Loucy (cell line): Measurements from ENCODE around the gene TRIM58.

ENCODE experiments used
- H2AFZ ChIP-seq: fragments of 200-600 bp; sonication (generic); 2 replicates; pipeline ENCODE4 v1.6.0; 2016; ENCODE audit warnings: antibody characterized with exemption, mild to moderate bottlenecking, low read length, moderate library complexity
- H3F3A ChIP-seq: fragments of 200-600 bp; 2 replicates; pipeline ENCODE4 v1.6.0; 2016; ENCODE audit warnings: antibody characterized with exemption, low read depth, mild to moderate bottlenecking
- H3K27me3 ChIP-seq: fragments of 200-600 bp; sonication (generic); 2 replicates; pipeline ENCODE4 v1.6.1; 2014; ENCODE audit warnings: low read length, mild to moderate bottlenecking; ENCODE audit not compliant: insufficient read depth, poor library complexity, severe bottlenecking
- H3K36me3 ChIP-seq: fragments of 200-600 bp; sonication (generic); 2 replicates; pipeline ENCODE4 v1.6.1; 2016; ENCODE audit warnings: low read length; ENCODE audit not compliant: insufficient read depth
- H3K4me1 ChIP-seq: fragments of 200-600 bp; sonication (generic); 2 replicates; pipeline ENCODE4 v1.5.1; 2014; ENCODE audit warnings: low read length, mild to moderate bottlenecking; ENCODE audit not compliant: insufficient read depth, poor library complexity, severe bottlenecking
- H3K4me2 ChIP-seq: fragments of 200-600 bp; sonication (generic); 2 replicates; pipeline ENCODE4 v1.6.0; 2014; ENCODE audit warnings: antibody characterized with exemption, low read length, low read depth, mild to moderate bottlenecking; ENCODE audit not compliant: poor library complexity, severe bottlenecking
- H3K4me3 ChIP-seq: fragments of 200-600 bp; sonication (generic); 2 replicates; pipeline ENCODE4 v1.5.1; 2014; ENCODE audit warnings: low read length, mild to moderate bottlenecking, mixed read lengths; ENCODE audit not compliant: poor library complexity, severe bottlenecking
- H3K79me2 ChIP-seq: fragments of 200-600 bp; sonication (generic); 2 replicates; pipeline ENCODE4 v1.6.1; 2014; ENCODE audit warnings: low read length; ENCODE audit not compliant: insufficient read depth
- H3K9ac ChIP-seq: fragments of 200-600 bp; sonication (generic); 2 replicates; pipeline ENCODE4 v1.6.0; 2014; ENCODE audit warnings: mild to moderate bottlenecking, low read depth, low read length, moderate library complexity; ENCODE audit not compliant: poor library complexity, severe bottlenecking
- H3K9me2 ChIP-seq: fragments of 200-600 bp; sonication (generic); replicated peaks from 2 replicates; pipeline ENCODE4 v1.6.1; 2016; ENCODE audit warnings: low read depth, low read length, mixed read lengths
- H3K9me3 ChIP-seq: fragments of 200-600 bp; sonication (generic); 2 replicates; pipeline ENCODE4 v1.6.1; 2014; ENCODE audit warnings: mild to moderate bottlenecking, antibody characterized with exemption, low read length, low read depth; ENCODE audit not compliant: insufficient read depth
- H4K20me1 ChIP-seq: fragments of 200-600 bp; sonication (generic); 2 replicates; pipeline ENCODE4 v1.6.0; 2014; ENCODE audit warnings: antibody characterized with exemption, low read length, mild to moderate bottlenecking; ENCODE audit not compliant: insufficient read depth, poor library complexity, severe bottlenecking
- EZH2phosphoT487 ChIP-seq: fragments of 200-600 bp; IDR thresholded peaks from 2 replicates; pipeline ENCODE4 v1.6.1; 2018; ENCODE audit warnings: antibody characterized with exemption, mild to moderate bottlenecking, moderate library complexity, borderline replicate concordance
- TF ChIP-seq, protein P1 (sequence below): fragments of 200-600 bp; sonication (generic); conservative IDR thresholded peaks from 2 replicates; pipeline ENCODE4 v1.5.1; 2014; ENCODE audit warnings: mild to moderate bottlenecking, antibody characterized with exemption, low read length

Gene TRIM58

DNA sequence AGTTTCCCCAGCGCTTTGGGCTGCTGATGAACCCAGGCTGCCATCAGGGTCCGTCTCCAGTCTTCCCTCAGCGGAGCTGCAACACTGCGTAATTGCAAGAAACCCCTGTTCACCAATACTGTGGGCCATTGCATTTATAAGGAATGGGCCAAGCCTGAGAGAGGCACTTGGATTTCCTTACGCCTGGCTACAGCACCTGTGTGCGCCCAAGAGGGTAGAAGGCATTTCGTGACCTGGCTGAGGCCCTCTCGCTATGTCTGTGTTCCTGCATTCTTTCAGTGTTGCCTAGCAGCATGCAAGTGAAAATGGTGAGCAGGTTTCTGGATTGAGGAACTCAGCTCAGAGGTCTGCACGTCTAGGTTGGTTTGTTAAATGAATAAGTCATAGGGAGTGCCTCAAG lies 26.4 kb downstream of the TRIM58 start:
- Histone ChIP-seq H3K9ac (no peak overlapping the region), H3K4me1 (no peaks in the 10 kb centered on the region), H3K79me2 (no peaks in the 10 kb centered on the region), H3K9me3 (no peaks in the 10 kb centered on the region), H3K4me3 (no peak overlapping the region), H3F3A (no peaks in the 10 kb centered on the region), H3K27me3 (no peaks in the 10 kb centered on the region), H3K9me2 (no peaks in the 10 kb centered on the region), H2AFZ (no peak overlapping the region), H3K36me3 (no peaks in the 10 kb centered on the region), H3K4me2 (no peak overlapping the region), H4K20me1 (no peaks in the 10 kb centered on the region)
- TF ChIP-seq, protein P1, sequence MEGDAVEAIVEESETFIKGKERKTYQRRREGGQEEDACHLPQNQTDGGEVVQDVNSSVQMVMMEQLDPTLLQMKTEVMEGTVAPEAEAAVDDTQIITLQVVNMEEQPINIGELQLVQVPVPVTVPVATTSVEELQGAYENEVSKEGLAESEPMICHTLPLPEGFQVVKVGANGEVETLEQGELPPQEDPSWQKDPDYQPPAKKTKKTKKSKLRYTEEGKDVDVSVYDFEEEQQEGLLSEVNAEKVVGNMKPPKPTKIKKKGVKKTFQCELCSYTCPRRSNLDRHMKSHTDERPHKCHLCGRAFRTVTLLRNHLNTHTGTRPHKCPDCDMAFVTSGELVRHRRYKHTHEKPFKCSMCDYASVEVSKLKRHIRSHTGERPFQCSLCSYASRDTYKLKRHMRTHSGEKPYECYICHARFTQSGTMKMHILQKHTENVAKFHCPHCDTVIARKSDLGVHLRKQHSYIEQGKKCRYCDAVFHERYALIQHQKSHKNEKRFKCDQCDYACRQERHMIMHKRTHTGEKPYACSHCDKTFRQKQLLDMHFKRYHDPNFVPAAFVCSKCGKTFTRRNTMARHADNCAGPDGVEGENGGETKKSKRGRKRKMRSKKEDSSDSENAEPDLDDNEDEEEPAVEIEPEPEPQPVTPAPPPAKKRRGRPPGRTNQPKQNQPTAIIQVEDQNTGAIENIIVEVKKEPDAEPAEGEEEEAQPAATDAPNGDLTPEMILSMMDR = no peak
- no peak for TF ChIP-seq EZH2phosphoT487

DNA sequence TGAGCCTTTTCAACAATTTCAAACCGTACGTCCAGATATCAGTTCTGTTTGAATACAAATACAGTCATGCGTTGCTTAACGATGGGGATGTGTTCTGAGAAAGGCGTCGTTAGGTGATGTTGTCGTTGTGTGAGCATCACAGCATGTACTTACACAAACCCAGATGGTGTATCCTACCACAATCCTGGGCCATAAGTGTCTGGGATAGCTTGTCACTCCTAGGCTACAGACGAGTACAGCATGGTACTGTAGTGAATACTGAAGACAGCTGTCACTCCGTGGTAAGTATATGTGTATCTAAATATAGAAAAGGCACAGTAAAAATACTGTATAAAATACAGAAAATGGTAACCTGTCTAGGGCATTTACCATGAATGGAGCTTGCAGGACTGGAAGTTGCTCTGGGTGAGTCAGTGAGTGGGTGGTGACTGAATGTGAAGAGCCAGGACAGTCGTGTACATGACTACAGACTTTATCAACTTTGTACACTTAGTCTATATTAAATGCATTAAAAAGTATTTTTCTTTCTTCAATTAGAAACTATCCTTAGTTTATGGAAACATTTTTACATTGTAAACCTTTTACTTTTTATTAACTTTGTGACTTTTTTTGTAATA lies 27.9 kb downstream of the TRIM58 start:
- no peaks in the 10 kb centered on the region for H3K4me1 ChIP-seq
- H3K9me2 ChIP-seq = no peaks in the 10 kb centered on the region
- H4K20me1 ChIP-seq = no peaks in the 10 kb centered on the region
- H2AFZ ChIP-seq = no peak overlapping the region
- no peaks in the 10 kb centered on the region for H3K27me3 ChIP-seq
- H3K9me3 ChIP-seq = no peaks in the 10 kb centered on the region
- H3F3A ChIP-seq = no peaks in the 10 kb centered on the region
- H3K4me2 ChIP-seq = no peak overlapping the region
- H3K36me3 ChIP-seq = no peaks in the 10 kb centered on the region
- no peak for TF ChIP-seq EZH2phosphoT487
- TF ChIP-seq, protein P1 = no peak
- no peak overlapping the region for H3K9ac ChIP-seq
- no peak overlapping the region for H3K4me3 ChIP-seq
- H3K79me2 ChIP-seq = no peaks in the 10 kb centered on the region

DNA sequence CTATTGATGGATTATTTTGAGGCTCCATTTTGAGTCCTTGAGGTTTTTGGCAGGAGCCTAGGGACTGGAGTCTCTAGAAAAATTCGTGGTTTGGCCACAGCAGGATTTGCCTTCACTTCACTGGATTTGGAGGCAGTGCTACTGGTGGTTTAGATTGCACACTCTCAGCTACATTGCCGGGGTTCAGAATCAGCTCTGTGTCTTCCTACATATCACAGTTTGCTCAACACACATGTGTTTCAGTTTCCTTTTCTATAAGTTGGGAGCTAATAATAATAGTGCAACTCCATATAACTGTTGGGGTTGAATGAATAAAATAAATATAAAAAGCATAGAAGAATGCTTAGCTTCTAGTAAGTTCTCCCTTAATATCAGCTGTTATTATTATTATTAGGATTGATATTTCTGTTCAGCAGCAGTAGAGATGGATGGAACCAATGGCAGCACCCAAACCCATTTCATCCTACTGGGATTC lies 38.2 kb downstream of the TRIM58 start, which contains the start of gene OR2W3:
OR2W3 (plus strand) TSS at position 425 of the 475 bp plus-strand sequence; CDS start at position 425, 0 bp downstream.
- no peaks in the 10 kb centered on the region for H3K27me3 ChIP-seq
- H2AFZ ChIP-seq = no peak within 1 kb of the TSS
- H3K4me2 ChIP-seq = no peak within 1 kb of the TSS
- TF ChIP-seq, protein P1 = no peak
- TF ChIP-seq EZH2phosphoT487 = no peak
- no peak within 1 kb of the TSS for H3K9ac ChIP-seq
- no peaks in the 10 kb centered on the region for H3K79me2 ChIP-seq
- H3K36me3 ChIP-seq = no peaks in the 10 kb centered on the region
- H3F3A ChIP-seq = no peaks in the 10 kb centered on the region
- no peaks in the 10 kb centered on the region for H4K20me1 ChIP-seq
- no peak within 1 kb of the TSS for H3K4me3 ChIP-seq
- H3K4me1 ChIP-seq = no peaks in the 10 kb centered on the region
- no peaks in the 10 kb centered on the region for H3K9me2 ChIP-seq
- H3K9me3 ChIP-seq = no peaks in the 10 kb centered on the region
